ENCODE data around the gene CD209.

DNA sequence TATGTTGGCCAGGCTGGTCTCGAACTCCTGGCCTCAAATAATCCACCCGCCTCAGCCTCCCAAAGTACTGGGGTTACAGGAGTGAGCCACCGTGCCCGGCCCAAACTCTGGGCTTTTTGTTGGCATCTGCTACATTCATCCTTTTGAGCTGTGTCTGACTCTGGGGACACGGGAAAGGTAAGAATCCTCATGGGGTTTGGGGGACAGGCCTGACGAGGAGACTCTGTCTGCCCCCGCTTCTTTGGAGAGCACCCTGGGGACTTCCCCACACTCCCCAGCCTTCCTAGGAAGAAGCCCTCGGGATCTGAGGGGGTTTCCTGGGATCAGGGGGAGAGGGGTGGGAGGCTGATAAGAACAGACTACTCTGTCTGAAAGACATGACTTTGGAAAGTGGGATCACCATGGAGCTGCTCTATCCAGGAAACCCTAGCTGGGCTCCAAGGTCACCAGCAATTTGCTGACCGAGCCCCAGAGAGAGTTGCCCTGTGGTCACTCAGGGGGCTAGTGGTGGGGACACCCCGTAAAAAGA, 37.3 kb downstream of the CD209 start:
- TF ChIP-seq, protein P1, sequence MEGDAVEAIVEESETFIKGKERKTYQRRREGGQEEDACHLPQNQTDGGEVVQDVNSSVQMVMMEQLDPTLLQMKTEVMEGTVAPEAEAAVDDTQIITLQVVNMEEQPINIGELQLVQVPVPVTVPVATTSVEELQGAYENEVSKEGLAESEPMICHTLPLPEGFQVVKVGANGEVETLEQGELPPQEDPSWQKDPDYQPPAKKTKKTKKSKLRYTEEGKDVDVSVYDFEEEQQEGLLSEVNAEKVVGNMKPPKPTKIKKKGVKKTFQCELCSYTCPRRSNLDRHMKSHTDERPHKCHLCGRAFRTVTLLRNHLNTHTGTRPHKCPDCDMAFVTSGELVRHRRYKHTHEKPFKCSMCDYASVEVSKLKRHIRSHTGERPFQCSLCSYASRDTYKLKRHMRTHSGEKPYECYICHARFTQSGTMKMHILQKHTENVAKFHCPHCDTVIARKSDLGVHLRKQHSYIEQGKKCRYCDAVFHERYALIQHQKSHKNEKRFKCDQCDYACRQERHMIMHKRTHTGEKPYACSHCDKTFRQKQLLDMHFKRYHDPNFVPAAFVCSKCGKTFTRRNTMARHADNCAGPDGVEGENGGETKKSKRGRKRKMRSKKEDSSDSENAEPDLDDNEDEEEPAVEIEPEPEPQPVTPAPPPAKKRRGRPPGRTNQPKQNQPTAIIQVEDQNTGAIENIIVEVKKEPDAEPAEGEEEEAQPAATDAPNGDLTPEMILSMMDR (IDR thresholded peaks at IDR 0.05), result no peak
- no peak for TF ChIP-seq POLR2AphosphoS5 (IDR thresholded peaks at IDR 0.05; ENCODE audit: low read depth, low read length)
- TF ChIP-seq, protein P2, sequence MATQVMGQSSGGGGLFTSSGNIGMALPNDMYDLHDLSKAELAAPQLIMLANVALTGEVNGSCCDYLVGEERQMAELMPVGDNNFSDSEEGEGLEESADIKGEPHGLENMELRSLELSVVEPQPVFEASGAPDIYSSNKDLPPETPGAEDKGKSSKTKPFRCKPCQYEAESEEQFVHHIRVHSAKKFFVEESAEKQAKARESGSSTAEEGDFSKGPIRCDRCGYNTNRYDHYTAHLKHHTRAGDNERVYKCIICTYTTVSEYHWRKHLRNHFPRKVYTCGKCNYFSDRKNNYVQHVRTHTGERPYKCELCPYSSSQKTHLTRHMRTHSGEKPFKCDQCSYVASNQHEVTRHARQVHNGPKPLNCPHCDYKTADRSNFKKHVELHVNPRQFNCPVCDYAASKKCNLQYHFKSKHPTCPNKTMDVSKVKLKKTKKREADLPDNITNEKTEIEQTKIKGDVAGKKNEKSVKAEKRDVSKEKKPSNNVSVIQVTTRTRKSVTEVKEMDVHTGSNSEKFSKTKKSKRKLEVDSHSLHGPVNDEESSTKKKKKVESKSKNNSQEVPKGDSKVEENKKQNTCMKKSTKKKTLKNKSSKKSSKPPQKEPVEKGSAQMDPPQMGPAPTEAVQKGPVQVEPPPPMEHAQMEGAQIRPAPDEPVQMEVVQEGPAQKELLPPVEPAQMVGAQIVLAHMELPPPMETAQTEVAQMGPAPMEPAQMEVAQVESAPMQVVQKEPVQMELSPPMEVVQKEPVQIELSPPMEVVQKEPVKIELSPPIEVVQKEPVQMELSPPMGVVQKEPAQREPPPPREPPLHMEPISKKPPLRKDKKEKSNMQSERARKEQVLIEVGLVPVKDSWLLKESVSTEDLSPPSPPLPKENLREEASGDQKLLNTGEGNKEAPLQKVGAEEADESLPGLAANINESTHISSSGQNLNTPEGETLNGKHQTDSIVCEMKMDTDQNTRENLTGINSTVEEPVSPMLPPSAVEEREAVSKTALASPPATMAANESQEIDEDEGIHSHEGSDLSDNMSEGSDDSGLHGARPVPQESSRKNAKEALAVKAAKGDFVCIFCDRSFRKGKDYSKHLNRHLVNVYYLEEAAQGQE (IDR thresholded peaks at IDR 0.05; ENCODE audit: insufficient read depth in 1 of 2, low read depth in 2 of 2, low read length in 1 of 2), result no peak
- no peak for TF ChIP-seq SIN3A (IDR thresholded peaks at IDR 0.05; ENCODE audit: borderline replicate concordance, insufficient read depth, low read depth, low read length)

Data from Panc1 (cell line).